Smooth muscle cell of the brain vasculature (primary cell): ENCODE data around the gene KIF4A.

Experiments used
- DNase-seq: peaks from one replicate; pipeline ENCODE4 v3.0.0-alpha.2; 2012; ENCODE audit warnings: low read depth, low spot score

The KIF4A gene

GRCh38 chrX:70437921-70438665 is 148.2 kb downstream of the KIF4A start:
- DNase-seq = no peak

GRCh38 chrX:70439016-70439415 is 149.1 kb downstream of the KIF4A start:
- DNase-seq = no peak

- DNase-seq = no peak
Measured at GRCh38 chrX:70442224-70442623, 152.3 kb downstream of the KIF4A start.

GRCh38 chrX:70444326-70444945 is 154.5 kb downstream of the KIF4A start, which contains the start of gene DLG3:
DLG3 (plus strand) TSS chrX:70444835; CDS start chrX:70445202, 367 bp downstream.
- DNase-seq = no peak

GRCh38 chrX:70444946-70445656 is 155.2 kb downstream of the KIF4A start:
- no peak for DNase-seq

- no peak for DNase-seq
Measured at GRCh38 chrX:70445951-70446350, 156.0 kb downstream of the KIF4A start.

DNA sequence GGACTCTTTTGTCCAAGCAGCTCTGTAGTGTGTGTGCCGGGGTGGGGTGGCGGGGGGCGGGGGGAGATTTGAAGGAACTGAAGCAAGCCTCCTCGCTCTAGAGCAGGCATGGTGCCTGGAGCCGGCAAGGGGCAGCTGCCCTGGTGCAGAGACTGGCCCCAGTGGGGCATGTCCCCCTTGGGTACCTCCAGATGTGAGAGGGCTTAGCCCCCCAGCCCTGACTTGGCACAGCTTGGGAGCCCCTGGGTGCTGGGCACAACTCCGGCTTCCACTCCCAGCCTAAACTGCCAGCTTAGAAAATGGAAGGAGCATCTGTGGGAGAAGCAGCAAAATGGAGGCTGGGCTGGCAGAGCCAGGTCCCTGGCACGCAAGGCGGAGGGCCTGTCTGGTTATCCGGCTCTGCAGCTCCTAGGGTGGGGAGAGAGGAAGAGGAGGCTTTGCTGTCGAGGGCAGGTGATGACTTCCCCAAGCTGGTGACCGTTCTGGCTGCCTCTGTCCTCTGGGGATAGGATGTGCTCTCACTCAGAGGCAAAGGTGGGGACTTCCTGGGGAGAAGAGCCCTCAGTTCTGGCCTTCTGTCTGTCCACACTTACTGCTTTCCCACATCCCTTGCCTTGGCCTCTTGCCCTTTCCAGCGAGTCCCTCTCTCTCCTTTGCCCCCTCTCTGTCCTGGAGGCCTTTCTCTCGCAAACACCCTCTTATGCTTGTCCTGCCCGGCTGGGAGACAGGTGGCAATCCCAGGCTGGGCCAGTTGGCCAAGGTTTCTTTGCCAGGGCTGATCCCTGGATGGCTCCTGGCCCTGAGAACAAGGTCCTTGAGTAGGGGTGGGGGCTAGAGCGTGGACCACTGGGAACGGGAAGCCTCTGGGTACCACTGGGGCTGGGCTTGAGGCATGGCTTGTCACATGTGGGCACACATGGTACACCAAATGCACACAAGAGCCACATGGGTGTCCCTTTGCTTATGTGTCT is 156.8 kb downstream of the KIF4A start:
- no peak for DNase-seq

DNA sequence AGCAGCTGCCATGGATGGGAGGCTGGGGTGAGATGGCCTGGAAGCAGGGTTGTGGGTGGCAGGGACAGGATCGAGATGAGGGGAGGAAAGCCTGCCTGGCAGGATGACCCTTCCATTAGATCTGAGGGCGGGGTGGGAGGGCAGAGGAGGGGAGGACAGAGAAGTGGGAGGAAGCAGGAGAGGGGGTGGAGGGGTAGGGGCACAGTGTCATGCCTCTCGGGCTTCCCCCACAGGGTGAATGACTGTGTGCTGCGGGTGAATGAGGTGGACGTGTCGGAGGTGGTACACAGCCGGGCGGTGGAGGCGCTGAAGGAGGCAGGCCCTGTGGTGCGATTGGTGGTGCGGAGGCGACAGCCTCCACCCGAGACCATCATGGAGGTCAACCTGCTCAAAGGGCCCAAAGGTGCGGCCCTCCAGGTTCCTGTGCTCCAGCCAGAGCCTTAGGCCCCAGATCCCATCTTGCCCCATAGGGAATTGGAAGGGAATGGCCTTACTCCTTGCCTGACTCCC is 159.6 kb downstream of the KIF4A start:
- no peak for DNase-seq

DNA sequence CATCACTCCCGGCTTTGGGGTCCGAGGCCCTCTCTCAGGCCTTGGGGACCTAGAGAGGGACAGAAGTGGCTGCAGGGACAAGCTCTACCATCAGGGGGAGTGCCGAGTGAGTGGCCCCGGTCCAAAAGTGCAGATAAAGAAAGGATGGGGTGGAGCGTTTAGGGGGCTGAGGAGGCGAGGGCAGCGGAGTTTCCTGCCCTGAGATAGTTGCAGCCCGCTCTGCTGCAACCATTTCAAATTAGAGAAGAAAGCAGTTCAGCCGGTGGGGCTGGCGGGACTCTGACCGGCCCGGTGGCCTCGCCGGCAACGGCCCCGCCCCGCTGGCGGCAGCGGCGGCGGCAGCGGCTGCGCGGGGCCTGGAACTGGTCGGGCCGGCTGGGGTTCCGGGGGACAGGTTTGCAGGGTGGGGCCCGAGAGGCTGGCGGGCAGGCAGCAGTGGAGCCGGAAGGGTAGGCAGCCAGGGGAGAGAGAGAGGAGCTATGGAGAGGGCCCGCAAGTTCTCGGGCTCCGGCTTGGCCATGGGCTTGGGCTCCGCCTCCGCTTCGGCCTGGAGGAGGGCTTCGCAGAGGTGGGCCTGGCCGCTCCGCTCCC is 162.3 kb downstream of the KIF4A start:
- DNase-seq = no peak

DNA sequence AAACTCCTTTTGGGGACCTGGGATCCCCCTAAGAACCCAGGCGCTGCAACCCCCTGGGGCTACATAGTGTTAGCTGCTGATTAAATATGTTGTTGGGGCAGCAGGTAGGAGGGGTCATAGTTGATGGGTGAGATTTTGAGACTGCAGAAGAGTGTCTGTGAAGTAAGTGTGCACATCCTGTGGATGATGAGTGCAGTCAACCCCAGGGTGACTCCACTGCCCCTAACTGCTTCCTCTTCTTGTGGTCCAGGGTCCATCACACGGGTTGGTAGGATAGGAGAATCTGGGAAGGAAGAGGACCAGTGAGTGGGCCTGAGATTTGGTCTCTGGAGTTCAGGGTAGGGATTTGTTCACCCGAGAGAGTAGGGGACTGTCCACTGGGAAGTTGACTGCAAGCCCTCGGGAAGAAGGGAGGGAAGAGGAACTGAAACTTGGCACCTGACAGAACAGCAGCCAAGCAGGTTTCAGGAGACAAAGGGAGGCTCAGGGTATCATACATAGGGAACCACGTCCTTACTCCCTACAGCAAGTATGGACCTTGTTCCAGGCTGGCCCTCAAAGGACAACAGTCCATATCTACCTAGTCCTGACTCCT is 163.2 kb downstream of the KIF4A start:
- DNase-seq = no peak

DNA sequence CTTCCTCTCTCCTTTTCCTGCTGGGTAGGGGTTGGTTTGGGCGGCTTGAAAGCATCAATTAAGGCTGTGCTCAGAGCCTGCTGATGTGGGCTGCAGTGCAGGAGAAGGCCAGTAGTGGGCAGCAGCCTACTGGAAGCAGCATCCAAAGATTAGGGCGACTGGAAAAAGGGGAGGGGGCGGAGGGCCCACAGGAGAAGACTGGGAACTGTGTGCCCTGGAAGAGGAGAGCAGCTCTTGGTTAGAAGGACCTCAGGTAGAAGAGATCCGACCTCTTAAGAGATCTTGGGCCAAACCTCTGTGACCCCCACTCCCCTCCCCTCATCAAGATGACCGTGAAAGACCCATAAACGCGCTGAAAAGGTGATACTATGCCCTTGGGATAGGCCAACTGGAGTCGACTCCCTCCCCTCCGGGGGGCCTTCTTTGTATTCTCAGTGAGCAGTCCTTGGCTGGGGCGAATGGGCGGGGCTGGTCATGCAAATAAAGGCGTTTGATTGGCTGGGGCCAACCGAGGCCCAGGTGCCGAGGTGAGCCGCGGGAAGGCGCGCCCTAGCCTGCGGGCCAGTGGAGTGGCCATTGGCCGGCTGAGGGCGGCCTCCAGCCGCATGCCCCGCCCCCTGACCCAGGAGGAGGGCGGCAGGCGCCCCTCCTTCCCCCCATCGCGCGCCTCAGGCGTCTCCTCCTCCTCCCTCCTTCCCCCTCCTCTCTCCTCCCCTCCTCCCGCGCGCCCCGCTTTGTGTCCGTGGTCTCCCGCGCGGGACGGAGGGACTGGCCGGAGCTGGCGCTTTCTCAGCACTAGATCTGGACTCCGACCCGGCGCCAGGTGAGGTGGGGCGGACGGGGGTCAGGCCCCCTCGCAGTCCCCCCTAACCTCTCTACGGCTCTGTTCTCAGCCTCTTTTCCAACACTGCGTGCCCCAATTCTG is 164.8 kb downstream of the KIF4A start:
- no peak for DNase-seq

DNA sequence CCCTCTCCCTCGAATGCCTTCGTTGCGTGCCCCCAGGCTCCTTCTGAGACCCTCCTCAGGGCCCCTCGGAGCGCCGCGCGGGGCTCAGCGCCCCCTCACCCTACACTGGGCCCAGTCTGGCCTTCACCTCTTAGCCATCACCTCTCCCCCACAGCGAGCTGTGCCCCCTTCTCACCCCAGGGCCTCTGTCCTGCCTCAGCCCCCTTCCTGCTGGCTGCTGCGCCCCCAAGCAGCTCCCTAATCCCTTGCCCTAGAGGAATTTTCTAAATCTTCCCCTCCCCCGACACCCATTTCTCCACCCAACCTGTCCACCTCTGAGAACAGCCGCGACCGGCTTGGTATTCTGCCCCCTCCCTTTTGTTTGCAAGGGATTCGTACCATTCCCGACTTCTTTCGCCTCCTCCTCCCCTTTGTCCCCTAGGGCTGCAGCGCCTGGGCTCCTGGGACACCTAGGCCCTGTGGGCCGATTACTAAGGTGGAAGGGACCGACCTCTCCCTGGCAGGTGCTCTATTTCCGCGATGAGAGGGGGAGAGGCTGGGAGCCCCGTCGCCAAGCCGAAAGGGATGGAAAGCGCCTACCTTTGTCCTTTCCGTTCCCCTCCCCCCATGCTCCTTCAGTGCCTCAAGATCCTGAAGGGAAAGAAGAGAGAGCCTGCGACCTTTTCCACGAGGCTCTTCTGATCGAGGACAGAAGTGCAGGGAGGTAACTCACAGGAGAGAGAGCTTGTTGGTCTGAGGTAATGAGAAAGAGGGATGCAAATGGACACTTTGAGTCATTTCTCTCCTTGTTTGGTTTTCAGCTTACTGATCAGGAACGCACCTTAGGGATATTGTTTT is 165.7 kb downstream of the KIF4A start:
- no peak for DNase-seq

DNA sequence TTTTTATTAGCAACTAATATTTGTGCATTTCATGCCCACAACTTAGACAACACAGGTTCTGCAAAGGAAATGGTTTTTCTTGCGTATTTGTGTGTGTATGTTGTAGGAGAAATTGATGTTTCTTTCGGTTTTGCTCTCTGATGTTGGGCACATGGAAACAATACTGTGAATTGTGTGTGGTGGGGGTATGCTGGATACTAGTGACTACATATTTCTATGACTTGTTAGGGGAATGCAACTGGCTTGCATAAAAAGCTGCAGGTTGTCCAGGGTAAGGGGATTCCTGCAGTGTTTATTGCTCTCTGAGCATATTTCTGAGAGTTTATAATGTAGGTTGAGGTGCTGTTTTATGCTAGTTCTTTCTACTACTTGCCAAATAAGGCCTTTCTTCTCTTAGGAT is 166.4 kb downstream of the KIF4A start:
- DNase-seq = no peak

DNA sequence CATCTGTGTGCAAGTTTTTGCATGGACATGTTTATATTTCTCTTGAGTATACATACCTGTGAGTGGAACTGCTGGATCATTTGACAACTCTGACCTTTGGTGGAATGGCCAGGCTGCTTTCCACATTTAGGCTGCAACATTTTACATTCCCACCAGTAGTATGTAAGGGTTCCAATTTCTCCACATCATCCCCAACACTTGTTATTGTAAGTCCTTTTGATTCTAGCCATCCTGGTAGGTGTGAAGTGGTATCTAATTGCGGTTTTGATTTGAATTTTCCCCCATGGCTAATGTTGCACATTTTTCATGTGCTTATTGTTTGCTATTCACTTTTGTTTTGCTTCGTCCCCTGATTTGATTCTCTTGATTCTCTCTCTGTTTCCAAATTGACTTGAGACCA is 171.1 kb downstream of the KIF4A start:
- DNase-seq = no peak

DNA sequence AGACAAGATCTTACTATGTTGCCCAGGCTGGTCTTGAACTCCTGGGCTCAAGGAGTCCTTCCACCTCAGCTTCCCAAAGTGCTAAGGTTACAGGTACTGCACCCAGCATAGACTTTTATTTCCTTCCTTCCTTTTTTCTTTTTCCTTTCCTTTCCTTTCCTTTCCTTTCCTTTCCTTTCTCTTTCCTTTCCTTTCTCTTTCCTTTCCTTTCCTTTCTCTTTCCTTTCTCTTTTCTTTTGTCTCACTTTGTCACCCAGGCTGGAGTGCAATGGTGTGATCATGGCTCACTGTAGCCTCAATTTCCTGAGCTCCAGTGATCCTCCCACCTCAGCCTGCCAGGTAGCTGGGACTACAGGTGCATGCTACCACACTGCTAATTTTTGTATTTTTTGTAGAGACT is 174.1 kb downstream of the KIF4A start:
- no peak for DNase-seq

DNA sequence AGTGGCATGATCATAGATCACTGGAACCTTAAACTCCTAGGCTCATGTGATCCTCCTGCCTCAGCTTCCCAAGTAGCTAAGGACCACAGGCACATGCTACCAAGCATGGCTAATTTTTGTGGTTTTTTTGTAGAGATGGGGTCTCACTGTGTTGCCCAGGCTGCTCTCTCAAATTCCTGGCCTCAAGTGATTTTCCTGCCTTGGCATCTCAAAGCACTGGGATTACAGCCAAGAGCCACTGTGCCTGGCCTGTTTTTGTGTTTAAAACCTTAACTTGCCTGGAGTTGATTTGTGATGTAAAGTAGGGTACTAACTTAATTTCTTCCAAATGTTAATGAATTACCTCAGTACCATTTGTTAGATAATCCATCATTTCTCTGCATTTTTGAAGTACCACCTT is 177.1 kb downstream of the KIF4A start:
- DNase-seq = no peak

GRCh38 chrX:70468709-70469108 is 178.8 kb downstream of the KIF4A start:
- no peak for DNase-seq
